Measurements from ENCODE around the gene VDR. TPM values are rescaled to one million over a fixed set of nuclear protein-coding genes. Genes with fewer than 3 reads are reported as not detected.
A peak's percentile ranks its signal among the peaks of the same experiment; 100 is the strongest.

Gene VDR
- 1 to 10 TPM in 1 of 2 donors, under 1 TPM in 1; 0.59 to 2.2 TPM for total RNA-seq

- no peaks in the 10 kb centered on the region for H3K27me3 ChIP-seq
- DNase-seq (ENCODE audit: low spot score): peak; percentile 70
- H3K36me3 ChIP-seq: no peaks in the 10 kb centered on the region
- TF ChIP-seq CTCF (IDR thresholded peaks at IDR 0.05): peak in 1 of 2 donors; percentile 66
- peaks cover 0 to 24% of the 10 kb centered on the region in 2 donors for H3K4me1 ChIP-seq
- peak within 1 kb of the TSS; percentile 26 to 41 for H3K27ac ChIP-seq
- H3K9me3 ChIP-seq: no peaks in the 10 kb centered on the region
- peak within 1 kb of the TSS; percentile 46 to 64 for H3K4me3 ChIP-seq
Measured at GRCh38 chr12:47904713-47905709, at the start of gene VDR. Gene VDR, minus strand, starts transcription at chr12:47904994. Its CDS starts 25,881 bp downstream, at chr12:47879113.

- Histone ChIP-seq H3K27ac (no peak overlapping the region), H3K9me3 (no peaks in the 10 kb centered on the region), H3K4me1 (no peaks in the 10 kb centered on the region), H3K27me3 (no peaks in the 10 kb centered on the region), H3K36me3 (no peaks in the 10 kb centered on the region), H3K4me3 (no peak overlapping the region)
- no peak for TF ChIP-seq CTCF (IDR thresholded peaks at IDR 0.05)
- no peak for DNase-seq (ENCODE audit: low spot score)
Measured at GRCh38 chr12:47954058-47954457, 49.3 kb upstream of the VDR start.

GRCh38 chr12:47950856-47951468, 46.2 kb upstream of the VDR start:
- H3K27me3 ChIP-seq: no peaks in the 10 kb centered on the region
- H3K36me3 ChIP-seq: no peaks in the 10 kb centered on the region
- no peaks in the 10 kb centered on the region for H3K4me1 ChIP-seq
- no peak for DNase-seq (ENCODE audit: low spot score)
- no peaks in the 10 kb centered on the region for H3K9me3 ChIP-seq
- no peak for TF ChIP-seq CTCF (IDR thresholded peaks at IDR 0.05)
- H3K27ac ChIP-seq: no peak overlapping the region
- no peak overlapping the region for H3K4me3 ChIP-seq

- peak; percentile 87 to 88 for TF ChIP-seq CTCF (IDR thresholded peaks at IDR 0.05)
- no peaks in the 10 kb centered on the region for H3K27me3 ChIP-seq
- no peaks in the 10 kb centered on the region for H3K9me3 ChIP-seq
- DNase-seq (ENCODE audit: low spot score): peak; percentile 78
- no peaks in the 10 kb centered on the region for H3K4me1 ChIP-seq
- H3K36me3 ChIP-seq: no peaks in the 10 kb centered on the region
- H3K4me3 ChIP-seq: no peak overlapping the region
- H3K27ac ChIP-seq: no peak overlapping the region
Measured at GRCh38 chr12:47949441-47950341, 44.9 kb upstream of the VDR start.

- peaks cover 0 to 1% of the 10 kb centered on the region in 2 donors for H3K4me1 ChIP-seq
- DNase-seq (ENCODE audit: low spot score): no peak
- TF ChIP-seq CTCF (IDR thresholded peaks at IDR 0.05): no peak
- H3K27ac ChIP-seq: no peak overlapping the region
- no peaks in the 10 kb centered on the region for H3K36me3 ChIP-seq
- H3K9me3 ChIP-seq: no peaks in the 10 kb centered on the region
- H3K27me3 ChIP-seq: no peaks in the 10 kb centered on the region
- H3K4me3 ChIP-seq: no peak overlapping the region
Measured at GRCh38 chr12:47947341-47947740, 42.5 kb upstream of the VDR start.
